ENCODE data around the gene PIP4K2A.

PIP4K2A gene

GRCh38 chr10:22588462-22588861 is 125.9 kb downstream of the PIP4K2A start:
- DNase-seq, result no peak

GRCh38 chr10:22583683-22584082 is 130.7 kb downstream of the PIP4K2A start:
- DNase-seq, result no peak

- no peak for DNase-seq
Observed at GRCh38 chr10:22581461-22581860, 132.9 kb downstream of the PIP4K2A start.

GRCh38 chr10:22580711-22581110 is 133.7 kb downstream of the PIP4K2A start:
- DNase-seq, result peak; percentile 96

GRCh38 chr10:22579826-22580225 is 134.6 kb downstream of the PIP4K2A start:
- DNase-seq, result no peak

- peak; percentile 31 for DNase-seq
Observed at GRCh38 chr10:22573820-22574569, 140.4 kb downstream of the PIP4K2A start.

- no peak for DNase-seq
Observed at GRCh38 chr10:22570733-22571430, 143.5 kb downstream of the PIP4K2A start.

GRCh38 chr10:22570234-22570633 is 144.1 kb downstream of the PIP4K2A start:
- no peak for DNase-seq

- DNase-seq, result no peak
Observed at GRCh38 chr10:22568928-22569327, 145.4 kb downstream of the PIP4K2A start.

- DNase-seq, result no peak
Observed at GRCh38 chr10:22564060-22564459, 150.3 kb downstream of the PIP4K2A start.

GRCh38 chr10:22561909-22562308 is 152.5 kb downstream of the PIP4K2A start:
- DNase-seq, result no peak

GRCh38 chr10:22560913-22561239 is 153.5 kb downstream of the PIP4K2A start:
- peak; percentile 97 for DNase-seq

- DNase-seq, result peak; percentile 90
Observed at GRCh38 chr10:22560096-22560912, 154.1 kb downstream of the PIP4K2A start.

- no peak for DNase-seq
Observed at GRCh38 chr10:22557321-22557720, 157.1 kb downstream of the PIP4K2A start.

GRCh38 chr10:22556774-22557173 is 157.6 kb downstream of the PIP4K2A start:
- no peak for DNase-seq

- DNase-seq, result no peak
Observed at GRCh38 chr10:22554461-22555182, 159.8 kb downstream of the PIP4K2A start.

GRCh38 chr10:22553452-22553995 is 160.9 kb downstream of the PIP4K2A start:
- no peak for DNase-seq

GRCh38 chr10:22552888-22553378 is 161.4 kb downstream of the PIP4K2A start:
- DNase-seq, result no peak

- DNase-seq, result no peak
Observed at GRCh38 chr10:22551681-22552365, 162.6 kb downstream of the PIP4K2A start.

GRCh38 chr10:22550732-22551131 is 163.6 kb downstream of the PIP4K2A start:
- DNase-seq, result peak; percentile 65

- DNase-seq, result no peak
Observed at GRCh38 chr10:22548344-22548743, 166.0 kb downstream of the PIP4K2A start.

- DNase-seq, result no peak
Observed at GRCh38 chr10:22545643-22546042, 168.7 kb downstream of the PIP4K2A start.

All from NCI-H146 (cell line).